Activated B cell treated with CpG ODN at 0.5 μM for 24 hours (primary cell): ENCODE measurements around the gene LY6G5C. TPM values are rescaled to one million over a fixed set of nuclear protein-coding genes. Genes with fewer than 3 reads are reported as not detected.

ENCODE experiments used
- ATAC-seq: fragments of 200-7000 bp; cut with Tn5 transposase; one replicate; pipeline ENCODE4 v1.10.0; 2021; ENCODE audit warnings: low read depth, mild to moderate bottlenecking, moderate library complexity
- CTCF ChIA-PET: fragments of 350-600 bp; sonication (Branson Sonifier 250); formaldehyde crosslinking; loops from one replicate; lab custom pipeline; 2021; ENCODE audit warnings: antibody characterized with exemption; lab: Charles Lee
- POLR2A ChIA-PET: fragments of 350-600 bp; sonication (Branson Sonifier 250); formaldehyde crosslinking; loops from one replicate; lab custom pipeline; 2021; ENCODE audit warnings: antibody characterized with exemption; lab: Charles Lee
- DNase-seq: peaks from one replicate; pipeline ENCODE4 v3.0.0; 2022
- H3K27ac Mint-ChIP-seq: one replicate; pipeline ENCODE4 v1.8.0; 2020; ENCODE audit warnings: mixed read lengths
- H3K27me3 Mint-ChIP-seq: one replicate; pipeline ENCODE4 v1.8.0; 2021; ENCODE audit warnings: mixed read lengths
- H3K36me3 Mint-ChIP-seq: one replicate; pipeline ENCODE4 v1.8.0; 2021; ENCODE audit warnings: low read depth, mixed read lengths
- H3K4me1 Mint-ChIP-seq: one replicate; pipeline ENCODE4 v1.8.0; 2021; ENCODE audit warnings: mixed read lengths
- H3K4me3 Mint-ChIP-seq: one replicate; pipeline ENCODE4 v1.8.0; 2020; ENCODE audit warnings: mild to moderate bottlenecking, mixed read lengths
- H3K9me3 Mint-ChIP-seq: one replicate; pipeline ENCODE4 v1.8.0; 2020; ENCODE audit warnings: mixed read lengths
- CTCF ChIP-seq: fragments of 200-600 bp; IDR thresholded peaks from one replicate; pipeline ENCODE4 v1.8.0; 2022; ENCODE audit warnings: antibody characterized with exemption, mild to moderate bottlenecking
- intact Hi-C: fragments of 100-400 bp; cut with micrococcal nuclease; formaldehyde crosslinking; loops from one replicate; pipeline ENCODE4 v1.15.1; 2024
- total RNA-seq: library from RNA; stranded (reverse); gene quantifications from 2 replicates; pipeline ENCODE4 v1.2.3, GENCODE V29; 2022

The LY6G5C gene
- total RNA-seq, 1 donor from 2014 or later, result 0.73 TPM

GRCh38 chr6:31683591-31683990, 2.7 kb upstream of the LY6G5C start:
- CTCF ChIA-PET, result interaction anchor here (1.0 kb wide), 1 partner anchor 132 kb away, joined by 3 read pairs; the partner anchor contains the start of genes HSPA1A and HSPA1L
- DNase-seq (no peak), ATAC-seq (no peak)
- no peak for TF ChIP-seq CTCF
- Mint-ChIP-seq H3K4me1 (peaks cover 30% of the 10 kb centered on the region), H3K4me3 (no peak overlapping the region), H3K36me3 (peaks cover 34% of the 10 kb centered on the region), H3K27ac (no peak overlapping the region), H3K27me3 (no peaks in the 10 kb centered on the region), H3K9me3 (no peaks in the 10 kb centered on the region)
- POLR2A ChIA-PET, result no interaction called here
- intact Hi-C loops, result loop anchor here (5.0 kb wide), 1 partner anchor 269 kb away; no protein-coding TSS in a partner anchor

GRCh38 chr6:31681135-31681671, 336 bp upstream of the LY6G5C start:
- peak; percentile 55 for ATAC-seq
- DNase-seq, result peak; percentile 45
- intact Hi-C loops, result loop anchor here (2.0 to 5.0 kb wide), 4 partner anchors 22 to 271 kb away; partner anchors contain the start of gene ABHD16A
- peak overlapping the region; percentile 84 for H3K4me3 Mint-ChIP-seq
- H3K36me3 Mint-ChIP-seq, result peaks cover 11% of the 10 kb centered on the region
- H3K4me1 Mint-ChIP-seq, result peaks cover 39% of the 10 kb centered on the region
- H3K9me3 Mint-ChIP-seq, result no peaks in the 10 kb centered on the region
- no peak for TF ChIP-seq CTCF
- CTCF ChIA-PET, result interaction anchor here (0.8 to 3.6 kb wide), 7 partner anchors 46 to 271 kb away, joined by 3 to 22 read pairs (median 7); partner anchors contain the start of gene HSPA1B
- no peaks in the 10 kb centered on the region for H3K27me3 Mint-ChIP-seq
- POLR2A ChIA-PET, result interaction anchor here (0.7 to 2.3 kb wide), 14 partner anchors 17 to 187 kb away, joined by 3 to 23 read pairs (median 4); partner anchors contain the start of genes ABHD16A, BAG6, C6orf47 and CLIC1
- peak overlapping the region; percentile 24 for H3K27ac Mint-ChIP-seq

- Mint-ChIP-seq H3K4me1 (peaks cover 36% of the 10 kb centered on the region), H3K9me3 (no peaks in the 10 kb centered on the region), H3K27ac (no peak overlapping the region), H3K36me3 (peaks cover 11% of the 10 kb centered on the region), H3K27me3 (no peaks in the 10 kb centered on the region), H3K4me3 (no peak overlapping the region)
- no peak for ATAC-seq
- DNase-seq, result no peak
- POLR2A ChIA-PET, result interaction anchor here (1.0 kb wide), 1 partner anchor 13 kb away, joined by 3 read pairs; the partner anchor contains the start of gene GPANK1
- CTCF ChIA-PET, result interaction anchor here (0.9 kb wide), 1 partner anchor 92 kb away, joined by 3 read pairs; no protein-coding TSS in a partner anchor
- TF ChIP-seq CTCF, result no peak
- intact Hi-C loops, result no loop called here
These were observed 2.9 kb downstream of the LY6G5C start for GRCh38 chr6:31677955-31678354.

- H3K27me3 Mint-ChIP-seq, result no peaks in the 10 kb centered on the region
- DNase-seq (no peak), ATAC-seq (no peak)
- peaks cover 31% of the 10 kb centered on the region for H3K4me1 Mint-ChIP-seq
- TF ChIP-seq CTCF, result no peak
- CTCF ChIA-PET, result no interaction called here
- H3K9me3 Mint-ChIP-seq, result no peaks in the 10 kb centered on the region
- H3K4me3 Mint-ChIP-seq, result no peak overlapping the region
- peaks cover 22% of the 10 kb centered on the region for H3K36me3 Mint-ChIP-seq
- H3K27ac Mint-ChIP-seq, result no peak overlapping the region
- intact Hi-C loops, result no loop called here
- POLR2A ChIA-PET, result interaction anchor here (1.0 kb wide), 1 partner anchor 61 kb away, joined by 3 read pairs; no protein-coding TSS in a partner anchor
These were observed 4.0 kb downstream of the LY6G5C start for GRCh38 chr6:31676904-31677303.

- CTCF ChIA-PET, result interaction anchor here (0.8 kb wide), 1 partner anchor 277 kb away, joined by 3 read pairs; no protein-coding TSS in a partner anchor
- Mint-ChIP-seq H3K4me3 (no peak overlapping the region), H3K27ac (peak overlapping the region; percentile 27), H3K27me3 (no peaks in the 10 kb centered on the region), H3K4me1 (peaks cover 26% of the 10 kb centered on the region), H3K9me3 (no peaks in the 10 kb centered on the region), H3K36me3 (peaks cover 26% of the 10 kb centered on the region)
- POLR2A ChIA-PET, result interaction anchor here (0.6 to 1.0 kb wide), 3 partner anchors 13 to 135 kb away, joined by 3 read pairs; no protein-coding TSS in a partner anchor
- DNase-seq, result no peak
- peak; percentile 20 for ATAC-seq
- TF ChIP-seq CTCF, result no peak
- intact Hi-C loops, result no loop called here
These were observed 4.5 kb downstream of the LY6G5C start for GRCh38 chr6:31676322-31676903.
